ENCODE results near the gene C1orf105.

Gene C1orf105

GRCh38 chr1:172496678-172497077 is 76.2 kb downstream of the C1orf105 start:
- no peak overlapping the region for H3K4me3 ChIP-seq (ENCODE audit: low read depth, low read length)
- TF ChIP-seq CTCF (IDR thresholded peaks at IDR 0.05; ENCODE audit: insufficient read depth, low read depth, low read length, missing control alignments) = no peak
- no peak for DNase-seq (ENCODE audit: low read depth)

- TF ChIP-seq CTCF (IDR thresholded peaks at IDR 0.05; ENCODE audit: insufficient read depth, low read depth, low read length, missing control alignments) = no peak
- no peak for DNase-seq (ENCODE audit: low read depth)
- no peak overlapping the region for H3K4me3 ChIP-seq (ENCODE audit: low read depth, low read length)
Observed at GRCh38 chr1:172497230-172497629, 76.7 kb downstream of the C1orf105 start.

- TF ChIP-seq CTCF (IDR thresholded peaks at IDR 0.05; ENCODE audit: insufficient read depth, low read depth, low read length, missing control alignments) = no peak
Observed at GRCh38 chr1:172498857-172499256, 78.4 kb downstream of the C1orf105 start.

GRCh38 chr1:172499636-172500141 is 79.2 kb downstream of the C1orf105 start:
- H3K4me3 ChIP-seq (ENCODE audit: low read depth, low read length) = no peak overlapping the region
- no peak for TF ChIP-seq CTCF (IDR thresholded peaks at IDR 0.05; ENCODE audit: insufficient read depth, low read depth, low read length, missing control alignments)
- no peak for DNase-seq (ENCODE audit: low read depth)

More at GRCh38 chr1:172498857-172499256, 78.4 kb downstream of the C1orf105 start:
- no peak overlapping the region for H3K4me3 ChIP-seq (ENCODE audit: low read depth, low read length)
- no peak for DNase-seq (ENCODE audit: low read depth)

- no peak for TF ChIP-seq CTCF (IDR thresholded peaks at IDR 0.05; ENCODE audit: insufficient read depth, low read depth, low read length, missing control alignments)
- DNase-seq (ENCODE audit: low read depth) = no peak
- H3K4me3 ChIP-seq (ENCODE audit: low read depth, low read length) = no peak overlapping the region
Observed at GRCh38 chr1:172500207-172500606, 79.7 kb downstream of the C1orf105 start.

GRCh38 chr1:172507741-172508140 is 87.3 kb downstream of the C1orf105 start:
- H3K4me3 ChIP-seq (ENCODE audit: low read depth, low read length) = no peak overlapping the region
- no peak for DNase-seq (ENCODE audit: low read depth)
- no peak for TF ChIP-seq CTCF (IDR thresholded peaks at IDR 0.05; ENCODE audit: insufficient read depth, low read depth, low read length, missing control alignments)

- DNase-seq (ENCODE audit: low read depth) = no peak
- H3K4me3 ChIP-seq (ENCODE audit: low read depth, low read length) = no peak overlapping the region
- TF ChIP-seq CTCF (IDR thresholded peaks at IDR 0.05; ENCODE audit: insufficient read depth, low read depth, low read length, missing control alignments) = no peak
Observed at GRCh38 chr1:172510479-172510878, 90.0 kb downstream of the C1orf105 start.

Data from GM12865 (cell line).